Mesendoderm (in vitro differentiated cells): ENCODE data around the gene NAB1. TPM values are rescaled to one million over a fixed set of nuclear protein-coding genes. Genes with fewer than 3 reads are reported as not detected.

Source experiments
- DNase-seq: peaks from one replicate; pipeline ENCODE4 v3.0.0; 2013
- H2AK5ac ChIP-seq: 2 replicates; pipeline ENCODE4 v1.6.1; 2013; ENCODE audit warnings: low read length, inconsistent platforms
- H2BK120ac ChIP-seq: 2 replicates; pipeline ENCODE4 v1.6.1; 2013; ENCODE audit warnings: low read depth, mild to moderate bottlenecking, low read length, moderate library complexity, mixed read lengths
- H2BK15ac ChIP-seq: replicated peaks from 2 replicates; pipeline ENCODE4 v1.6.1; 2013; ENCODE audit warnings: low read depth, mild to moderate bottlenecking, moderate library complexity
- H2BK5ac ChIP-seq: 2 replicates; pipeline ENCODE4 v1.6.1; 2013; ENCODE audit warnings: low read length, inconsistent platforms
- H3K18ac ChIP-seq: 2 replicates; pipeline ENCODE4 v1.6.1; 2013; ENCODE audit warnings: mild to moderate bottlenecking, low read length, mixed read lengths
- H3K23ac ChIP-seq: one replicate; pipeline ENCODE4 v1.6.1; 2013; ENCODE audit warnings: low read length
- H3K27ac ChIP-seq: 2 replicates; pipeline ENCODE4 v1.5.1; 2013; ENCODE audit warnings: low read depth, mild to moderate bottlenecking, inconsistent platforms, low read length, moderate library complexity
- H3K27me3 ChIP-seq: 2 replicates; pipeline ENCODE4 v1.6.1; 2013; ENCODE audit warnings: low read length, control low read depth, mild to moderate bottlenecking, inconsistent platforms; ENCODE audit not compliant: insufficient read depth, poor library complexity
- H3K36me3 ChIP-seq: 2 replicates; pipeline ENCODE4 v1.6.1; 2013; ENCODE audit warnings: low read length, inconsistent platforms; ENCODE audit not compliant: control insufficient read depth, insufficient read depth
- H3K4ac ChIP-seq: one replicate; pipeline ENCODE4 v1.6.1; 2013; ENCODE audit warnings: low read depth, mild to moderate bottlenecking, low read length, moderate library complexity
- H3K4me1 ChIP-seq: 2 replicates; pipeline ENCODE4 v1.6.1; 2013; ENCODE audit warnings: low read depth, low read length, inconsistent platforms; ENCODE audit not compliant: control insufficient read depth
- H3K4me2 ChIP-seq: 2 replicates; pipeline ENCODE4 v1.6.1; 2013; ENCODE audit warnings: low read length
- H3K4me3 ChIP-seq: 2 replicates; pipeline ENCODE4 v1.5.1; 2013; ENCODE audit warnings: mild to moderate bottlenecking, low read length
- H3K56ac ChIP-seq: one replicate; pipeline ENCODE4 v1.6.1; 2013; ENCODE audit warnings: low read length
- H3K79me1 ChIP-seq: 2 replicates; pipeline ENCODE4 v1.6.1; 2013; ENCODE audit warnings: low read length, inconsistent platforms
- H3K79me2 ChIP-seq: 2 replicates; pipeline ENCODE4 v1.6.1; 2013; ENCODE audit warnings: mild to moderate bottlenecking, low read length; ENCODE audit not compliant: control insufficient read depth, insufficient read depth
- H3K9ac ChIP-seq: 2 replicates; pipeline ENCODE4 v1.6.1; 2013; ENCODE audit warnings: low read length, inconsistent platforms
- H4K5ac ChIP-seq: one replicate; pipeline ENCODE4 v1.6.1; 2013; ENCODE audit warnings: low read length
- H4K8ac ChIP-seq: one replicate; pipeline ENCODE4 v1.6.1; 2013; ENCODE audit warnings: low read depth, mild to moderate bottlenecking, control low read depth, low read length, moderate library complexity
- WGBS: extraction: QIAGEN DNeasy Blood & Tissue Kit; methylation state at CpG from one replicate; pipeline ENCODE4 v1.1.7; 2013; ENCODE audit warnings: low lambda C conversion rate, missing lambda C conversion rate; ENCODE audit not compliant: insufficient coverage; ENCODE audit errors: extremely low coverage; 5-methylcytosine and 5-hydroxymethylcytosine counted together
- polyA plus RNA-seq, 2 experiments: library from polyadenylated mRNA; stranded (reverse); fragments of 200-250 nt; gene quantifications; one replicate each; pipeline ENCODE4 v1.2.3, GENCODE V29; 2013

Gene NAB1
- 17.5 TPM for polyA plus RNA-seq (2013, experiment 1 of 2)
- 17.0 TPM for polyA plus RNA-seq (2013, experiment 2 of 2)

DNA sequence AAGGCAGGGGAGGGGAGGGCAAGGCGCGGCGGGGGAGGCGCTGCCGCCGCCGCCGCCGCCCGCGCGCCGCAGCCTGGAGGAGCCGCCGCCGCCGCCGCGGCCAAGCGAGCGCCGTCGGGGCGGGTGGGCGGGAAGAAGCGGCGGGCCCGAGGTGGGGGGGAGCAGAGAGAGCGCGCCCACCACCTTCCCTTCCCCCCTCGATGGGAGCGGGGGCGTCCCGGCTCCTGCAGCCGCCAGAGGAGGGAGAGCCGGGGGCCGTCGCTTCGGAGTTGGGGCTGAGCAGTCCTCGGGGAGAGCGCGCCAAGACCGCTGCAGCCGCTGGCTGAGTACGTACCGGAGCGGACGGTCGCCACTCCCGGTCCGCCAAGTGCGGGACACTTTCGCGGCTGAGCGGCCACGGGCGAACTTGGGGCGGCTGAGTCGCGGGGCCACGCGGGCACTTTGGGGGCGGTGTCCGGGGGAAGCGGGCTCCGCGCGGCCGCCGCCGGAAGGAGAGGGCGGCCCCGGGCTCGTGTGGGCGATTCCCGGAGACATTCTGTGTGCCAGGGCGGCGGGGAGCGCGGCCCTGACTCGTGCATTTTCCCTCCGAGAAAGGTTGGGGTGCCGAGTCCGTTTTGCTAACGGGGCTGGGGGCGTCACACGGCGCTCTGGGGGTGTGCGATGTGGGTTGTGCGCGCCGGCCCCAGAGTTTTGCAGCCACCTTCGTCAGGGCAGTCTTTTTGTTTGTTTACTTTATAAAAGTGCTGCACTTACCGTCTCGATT, at the start of gene NAB1:
Gene NAB1, plus strand, starts transcription at position 49 of the 763 bp plus-strand sequence. CDS start 10,094 bp downstream, outside the sequence.
- H2BK120ac ChIP-seq = peak within 1 kb of the TSS; percentile 99
- peak within 1 kb of the TSS; percentile 69 for H3K4me2 ChIP-seq
- peak within 1 kb of the TSS; percentile 89 for H3K9ac ChIP-seq
- H2BK5ac ChIP-seq = peak within 1 kb of the TSS; percentile 69
- no peaks in the 10 kb centered on the region for H3K36me3 ChIP-seq
- H3K4ac ChIP-seq = peak within 1 kb of the TSS; percentile 94
- WGBS = no CpG with 5 or more reads among the region's 95 CpGs
- H3K27ac ChIP-seq = peak within 1 kb of the TSS; percentile 62
- peaks cover 19% of the 10 kb centered on the region for H3K79me2 ChIP-seq
- peak; percentile 68 for DNase-seq
- no peak within 1 kb of the TSS for H2AK5ac ChIP-seq
- peak within 1 kb of the TSS; percentile 35 for H3K18ac ChIP-seq
- peak within 1 kb of the TSS; percentile 8 for H2BK15ac ChIP-seq
- peak within 1 kb of the TSS; percentile 26 for H3K23ac ChIP-seq
- no peak within 1 kb of the TSS for H4K8ac ChIP-seq
- peaks cover 4% of the 10 kb centered on the region for H3K79me1 ChIP-seq
- peak within 1 kb of the TSS; percentile 98 for H3K56ac ChIP-seq
- H3K4me3 ChIP-seq = peak within 1 kb of the TSS; percentile 68
- no peaks in the 10 kb centered on the region for H3K4me1 ChIP-seq
- no peaks in the 10 kb centered on the region for H3K27me3 ChIP-seq
- no peak within 1 kb of the TSS for H4K5ac ChIP-seq

GRCh38 chr2:190599546-190600220, 49.2 kb upstream of the NAB1 start:
- Histone ChIP-seq H2BK15ac (no peak overlapping the region), H2AK5ac (no peak overlapping the region), H3K36me3 (no peaks in the 10 kb centered on the region), H4K8ac (no peak overlapping the region), H4K5ac (no peak overlapping the region), H3K27ac (no peak overlapping the region), H2BK120ac (no peak overlapping the region), H3K79me2 (no peaks in the 10 kb centered on the region), H3K4me3 (no peak overlapping the region), H3K79me1 (no peaks in the 10 kb centered on the region), H3K23ac (no peak overlapping the region), H3K27me3 (no peaks in the 10 kb centered on the region), H3K56ac (no peak overlapping the region), H3K4me2 (no peak overlapping the region), H3K4me1 (no peaks in the 10 kb centered on the region), H2BK5ac (no peak overlapping the region), H3K4ac (no peak overlapping the region), H3K9ac (no peak overlapping the region), H3K18ac (no peak overlapping the region)
- WGBS = no CpG with 5 or more reads among the region's 8 CpGs
- DNase-seq = no peak

- H3K18ac ChIP-seq = no peak overlapping the region
- no peak overlapping the region for H4K8ac ChIP-seq
- H2AK5ac ChIP-seq = no peak overlapping the region
- H3K79me1 ChIP-seq = no peaks in the 10 kb centered on the region
- H3K27ac ChIP-seq = no peak overlapping the region
- H3K79me2 ChIP-seq = no peaks in the 10 kb centered on the region
- no peak overlapping the region for H3K4me2 ChIP-seq
- H3K4me1 ChIP-seq = no peaks in the 10 kb centered on the region
- H2BK120ac ChIP-seq = no peak overlapping the region
- no peak overlapping the region for H3K4ac ChIP-seq
- no peak overlapping the region for H4K5ac ChIP-seq
- H3K9ac ChIP-seq = no peak overlapping the region
- H3K4me3 ChIP-seq = no peak overlapping the region
- H2BK5ac ChIP-seq = no peak overlapping the region
- no peak overlapping the region for H3K23ac ChIP-seq
- no peaks in the 10 kb centered on the region for H3K27me3 ChIP-seq
- no peak for DNase-seq
- H3K36me3 ChIP-seq = no peaks in the 10 kb centered on the region
- no peak overlapping the region for H2BK15ac ChIP-seq
- H3K56ac ChIP-seq = no peak overlapping the region
- WGBS = no CpG with 5 or more reads among the region's 5 CpGs
Observed at GRCh38 chr2:190600293-190601103, 48.4 kb upstream of the NAB1 start.

DNA sequence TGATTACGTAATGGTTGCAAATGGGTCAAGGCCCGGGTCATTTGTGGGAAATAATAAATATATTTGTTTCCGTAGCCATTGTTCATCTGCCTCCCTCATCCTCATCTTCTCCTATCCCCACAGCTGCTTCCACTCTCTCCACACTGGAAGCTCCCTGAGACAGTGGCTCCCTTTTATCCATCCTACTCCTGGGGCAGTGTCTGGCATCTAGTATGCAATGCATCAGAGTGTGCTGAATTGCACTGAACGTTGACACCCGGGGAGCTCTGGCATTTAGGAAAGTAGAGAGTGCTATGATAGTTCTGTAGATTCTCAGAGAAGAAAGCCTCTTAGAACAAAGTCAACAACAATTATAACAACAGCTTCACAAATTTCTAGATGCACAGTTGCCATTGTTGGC, 45.5 kb upstream of the NAB1 start:
- Histone ChIP-seq H3K79me1 (no peaks in the 10 kb centered on the region), H3K18ac (no peak overlapping the region), H3K4me2 (no peak overlapping the region), H3K36me3 (no peaks in the 10 kb centered on the region), H2BK5ac (no peak overlapping the region), H3K27ac (no peak overlapping the region), H4K8ac (no peak overlapping the region), H2BK120ac (no peak overlapping the region), H3K56ac (no peak overlapping the region), H3K9ac (no peak overlapping the region), H3K23ac (no peak overlapping the region), H3K4me1 (no peaks in the 10 kb centered on the region), H4K5ac (no peak overlapping the region), H3K4me3 (no peak overlapping the region), H3K4ac (no peak overlapping the region), H3K79me2 (no peaks in the 10 kb centered on the region), H3K27me3 (no peaks in the 10 kb centered on the region), H2AK5ac (no peak overlapping the region), H2BK15ac (no peak overlapping the region)
- DNase-seq = no peak
- WGBS = no CpG with 5 or more reads among the region's 5 CpGs

DNA sequence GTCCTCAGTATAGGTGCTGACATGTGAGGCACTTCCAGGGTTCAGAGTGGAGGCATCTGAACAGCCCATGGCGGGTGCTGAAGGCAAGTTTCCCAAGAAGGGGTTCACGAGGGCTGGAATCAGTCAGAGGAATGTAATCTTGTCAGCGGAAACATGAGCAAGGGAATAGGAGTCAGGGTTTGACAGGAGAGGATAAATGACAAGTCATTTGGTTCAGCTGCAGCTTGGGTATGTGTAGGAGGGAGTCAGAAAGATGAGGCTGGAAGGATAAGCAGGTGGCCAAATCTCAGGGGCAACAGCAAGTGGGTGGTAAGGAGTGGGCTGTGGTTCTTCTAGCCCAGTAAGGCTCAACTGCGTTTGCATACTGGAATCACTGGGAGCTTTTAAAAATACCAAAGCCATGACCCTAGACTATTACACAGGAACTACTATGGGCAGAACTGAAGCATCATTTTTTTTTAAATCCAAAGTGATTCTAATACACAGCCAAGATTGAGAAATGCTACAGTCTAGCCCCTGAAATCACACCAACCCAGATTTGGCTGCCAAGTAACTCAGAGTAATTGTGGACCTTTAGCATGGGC, 41.8 kb upstream of the NAB1 start:
- H3K79me1 ChIP-seq = no peaks in the 10 kb centered on the region

More for the DNA sequence above, 41.8 kb upstream of the NAB1 start:
- no peak for DNase-seq
- WGBS = no CpG with 5 or more reads among the region's 4 CpGs
- no peak overlapping the region for H3K27ac ChIP-seq
- no peaks in the 10 kb centered on the region for H3K79me2 ChIP-seq
- H3K36me3 ChIP-seq = no peaks in the 10 kb centered on the region
- no peak overlapping the region for H3K23ac ChIP-seq
- no peak overlapping the region for H3K4me2 ChIP-seq
- H3K27me3 ChIP-seq = no peaks in the 10 kb centered on the region
- no peak overlapping the region for H3K9ac ChIP-seq
- no peak overlapping the region for H3K4ac ChIP-seq
- H2BK120ac ChIP-seq = no peak overlapping the region
- no peak overlapping the region for H4K5ac ChIP-seq
- H2BK5ac ChIP-seq = no peak overlapping the region
- no peak overlapping the region for H3K18ac ChIP-seq
- H3K4me3 ChIP-seq = no peak overlapping the region
- no peak overlapping the region for H4K8ac ChIP-seq
- H3K4me1 ChIP-seq = no peaks in the 10 kb centered on the region
- no peak overlapping the region for H2BK15ac ChIP-seq
- no peak overlapping the region for H3K56ac ChIP-seq
- no peak overlapping the region for H2AK5ac ChIP-seq
